ENCODE data around the gene DNM3.

Gene DNM3

DNA sequence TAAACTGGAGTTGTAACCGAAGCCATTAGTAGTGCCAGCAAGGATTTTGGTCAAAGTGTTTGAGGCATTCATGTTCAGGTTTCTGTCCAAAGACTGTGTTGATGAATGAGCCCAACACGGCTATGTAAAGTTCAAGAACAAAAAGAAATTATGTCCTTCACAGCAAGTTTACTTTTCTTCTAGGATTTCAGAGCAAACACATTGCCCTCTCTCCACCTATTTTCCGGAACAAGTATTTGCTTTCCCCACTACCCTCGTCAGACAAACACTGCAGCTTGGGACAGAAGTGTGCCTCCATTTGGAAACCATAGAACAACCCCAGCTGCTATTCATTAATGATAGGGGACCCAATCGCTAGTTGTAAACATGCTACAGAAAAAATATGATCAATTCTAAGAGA lies 427.8 kb downstream of the DNM3 start:
- no peak overlapping the region for H3K4me3 ChIP-seq (ENCODE audit: low read depth, low read length)
- POLR2A ChIA-PET: no interaction called here
- H3K9me3 ChIP-seq (ENCODE audit: control insufficient read depth, insufficient read depth, low read depth, low read length): no peaks in the 10 kb centered on the region
- H3K27ac ChIP-seq (ENCODE audit: extremely low read depth, low read depth, low read length): no peak overlapping the region
- no peaks in the 10 kb centered on the region for H3K36me3 ChIP-seq (ENCODE audit: control insufficient read depth in 2 of 2, insufficient read depth in 1 of 2, low read length in 2 of 2)
- H3K4me1 ChIP-seq (ENCODE audit: control insufficient read depth, insufficient read depth, low read length): no peaks in the 10 kb centered on the region
- CTCF ChIA-PET: no interaction called here
- no peak for TF ChIP-seq WT1 (tag by site-specific recombination; IDR thresholded peaks at IDR 0.05)
- TF ChIP-seq ZNF639 (tag by site-specific recombination; IDR thresholded peaks at IDR 0.05): no peak
- TF ChIP-seq ZNF76 (tag by site-specific recombination; IDR thresholded peaks at IDR 0.05; ENCODE audit: borderline replicate concordance, low read depth): no peak
- no peak for TF ChIP-seq ZNF433 (tag by site-specific recombination; IDR thresholded peaks at IDR 0.05; ENCODE audit: low read depth)
- no peak for TF ChIP-seq ZNF112 (tag by site-specific recombination; IDR thresholded peaks at IDR 0.05)
- no peak for TF ChIP-seq ZNF324 (tag by site-specific recombination; IDR thresholded peaks at IDR 0.05)
- TF ChIP-seq SETDB1 (IDR thresholded peaks at IDR 0.05; ENCODE audit: insufficient read length, low read length): no peak
- no peak for TF ChIP-seq ZNF354C (tag by site-specific recombination; IDR thresholded peaks at IDR 0.05; ENCODE audit: borderline replicate concordance, low read depth)
- TF ChIP-seq, protein P1, sequence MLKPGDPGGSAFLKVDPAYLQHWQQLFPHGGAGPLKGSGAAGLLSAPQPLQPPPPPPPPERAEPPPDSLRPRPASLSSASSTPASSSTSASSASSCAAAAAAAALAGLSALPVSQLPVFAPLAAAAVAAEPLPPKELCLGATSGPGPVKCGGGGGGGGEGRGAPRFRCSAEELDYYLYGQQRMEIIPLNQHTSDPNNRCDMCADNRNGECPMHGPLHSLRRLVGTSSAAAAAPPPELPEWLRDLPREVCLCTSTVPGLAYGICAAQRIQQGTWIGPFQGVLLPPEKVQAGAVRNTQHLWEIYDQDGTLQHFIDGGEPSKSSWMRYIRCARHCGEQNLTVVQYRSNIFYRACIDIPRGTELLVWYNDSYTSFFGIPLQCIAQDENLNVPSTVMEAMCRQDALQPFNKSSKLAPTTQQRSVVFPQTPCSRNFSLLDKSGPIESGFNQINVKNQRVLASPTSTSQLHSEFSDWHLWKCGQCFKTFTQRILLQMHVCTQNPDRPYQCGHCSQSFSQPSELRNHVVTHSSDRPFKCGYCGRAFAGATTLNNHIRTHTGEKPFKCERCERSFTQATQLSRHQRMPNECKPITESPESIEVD (tag by site-specific recombination; IDR thresholded peaks at IDR 0.05): no peak
- TF ChIP-seq ZNF184 (tag by site-specific recombination; IDR thresholded peaks at IDR 0.05): no peak
- TF ChIP-seq ZNF549 (tag by site-specific recombination; IDR thresholded peaks at IDR 0.05): no peak
- no peak for TF ChIP-seq ZNF221 (tag by site-specific recombination; IDR thresholded peaks at IDR 0.05; ENCODE audit: borderline replicate concordance)

DNA sequence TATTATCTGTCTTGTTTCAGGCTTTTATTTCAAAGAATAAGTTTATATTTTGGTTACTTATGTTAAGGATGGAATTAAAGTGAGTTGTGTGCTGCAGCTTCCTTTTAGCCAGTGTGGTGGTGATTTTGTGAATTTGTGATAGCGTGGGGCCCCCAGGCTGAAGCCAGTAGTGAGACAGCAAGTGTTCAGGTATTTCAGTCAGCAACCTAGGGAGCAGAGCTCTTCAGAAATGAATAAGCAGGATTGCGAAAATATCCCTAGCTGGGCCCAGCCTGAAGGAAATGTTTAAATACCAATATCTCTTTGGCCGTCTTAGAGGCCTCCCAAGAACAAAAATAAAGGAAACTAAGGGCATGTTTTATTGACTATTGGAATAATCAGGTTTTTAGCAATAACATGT lies 428.3 kb downstream of the DNM3 start:
- Histone ChIP-seq H3K9me3 (ENCODE audit: control insufficient read depth, insufficient read depth, low read depth, low read length) (no peaks in the 10 kb centered on the region), H3K27ac (ENCODE audit: extremely low read depth, low read depth, low read length) (no peak overlapping the region), H3K4me3 (ENCODE audit: low read depth, low read length) (no peak overlapping the region), H3K4me1 (ENCODE audit: control insufficient read depth, insufficient read depth, low read length) (no peaks in the 10 kb centered on the region), H3K36me3 (ENCODE audit: control insufficient read depth in 2 of 2, insufficient read depth in 1 of 2, low read length in 2 of 2) (no peaks in the 10 kb centered on the region)
- ChIA-PET CTCF (no interaction called here), POLR2A (no interaction called here)
- TF ChIP-seq ZNF202 (tag by site-specific recombination; IDR thresholded peaks at IDR 0.05; ENCODE audit: borderline replicate concordance): no peak
- no peak for TF ChIP-seq ZNF138 (tag by site-specific recombination; IDR thresholded peaks at IDR 0.05; ENCODE audit: borderline replicate concordance)
- TF ChIP-seq, protein P2, sequence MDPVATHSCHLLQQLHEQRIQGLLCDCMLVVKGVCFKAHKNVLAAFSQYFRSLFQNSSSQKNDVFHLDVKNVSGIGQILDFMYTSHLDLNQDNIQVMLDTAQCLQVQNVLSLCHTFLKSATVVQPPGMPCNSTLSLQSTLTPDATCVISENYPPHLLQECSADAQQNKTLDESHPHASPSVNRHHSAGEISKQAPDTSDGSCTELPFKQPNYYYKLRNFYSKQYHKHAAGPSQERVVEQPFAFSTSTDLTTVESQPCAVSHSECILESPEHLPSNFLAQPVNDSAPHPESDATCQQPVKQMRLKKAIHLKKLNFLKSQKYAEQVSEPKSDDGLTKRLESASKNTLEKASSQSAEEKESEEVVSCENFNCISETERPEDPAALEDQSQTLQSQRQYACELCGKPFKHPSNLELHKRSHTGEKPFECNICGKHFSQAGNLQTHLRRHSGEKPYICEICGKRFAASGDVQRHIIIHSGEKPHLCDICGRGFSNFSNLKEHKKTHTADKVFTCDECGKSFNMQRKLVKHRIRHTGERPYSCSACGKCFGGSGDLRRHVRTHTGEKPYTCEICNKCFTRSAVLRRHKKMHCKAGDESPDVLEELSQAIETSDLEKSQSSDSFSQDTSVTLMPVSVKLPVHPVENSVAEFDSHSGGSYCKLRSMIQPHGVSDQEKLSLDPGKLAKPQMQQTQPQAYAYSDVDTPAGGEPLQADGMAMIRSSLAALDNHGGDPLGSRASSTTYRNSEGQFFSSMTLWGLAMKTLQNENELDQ (tag by site-specific recombination; IDR thresholded peaks at IDR 0.05; ENCODE audit: low read depth): no peak
- no peak for TF ChIP-seq ZNF184 (tag by site-specific recombination; IDR thresholded peaks at IDR 0.05)
- no peak for TF ChIP-seq ZBTB21 (tag by site-specific recombination; IDR thresholded peaks at IDR 0.05)
- no peak for TF ChIP-seq REPIN1 (tag by site-specific recombination; IDR thresholded peaks at IDR 0.05; ENCODE audit: low read depth)
- no peak for TF ChIP-seq ZNF37A (tag by site-specific recombination; IDR thresholded peaks at IDR 0.05)
- TF ChIP-seq ZNF146 (tag by site-specific recombination; IDR thresholded peaks at IDR 0.05): no peak
- TF ChIP-seq, protein P3, sequence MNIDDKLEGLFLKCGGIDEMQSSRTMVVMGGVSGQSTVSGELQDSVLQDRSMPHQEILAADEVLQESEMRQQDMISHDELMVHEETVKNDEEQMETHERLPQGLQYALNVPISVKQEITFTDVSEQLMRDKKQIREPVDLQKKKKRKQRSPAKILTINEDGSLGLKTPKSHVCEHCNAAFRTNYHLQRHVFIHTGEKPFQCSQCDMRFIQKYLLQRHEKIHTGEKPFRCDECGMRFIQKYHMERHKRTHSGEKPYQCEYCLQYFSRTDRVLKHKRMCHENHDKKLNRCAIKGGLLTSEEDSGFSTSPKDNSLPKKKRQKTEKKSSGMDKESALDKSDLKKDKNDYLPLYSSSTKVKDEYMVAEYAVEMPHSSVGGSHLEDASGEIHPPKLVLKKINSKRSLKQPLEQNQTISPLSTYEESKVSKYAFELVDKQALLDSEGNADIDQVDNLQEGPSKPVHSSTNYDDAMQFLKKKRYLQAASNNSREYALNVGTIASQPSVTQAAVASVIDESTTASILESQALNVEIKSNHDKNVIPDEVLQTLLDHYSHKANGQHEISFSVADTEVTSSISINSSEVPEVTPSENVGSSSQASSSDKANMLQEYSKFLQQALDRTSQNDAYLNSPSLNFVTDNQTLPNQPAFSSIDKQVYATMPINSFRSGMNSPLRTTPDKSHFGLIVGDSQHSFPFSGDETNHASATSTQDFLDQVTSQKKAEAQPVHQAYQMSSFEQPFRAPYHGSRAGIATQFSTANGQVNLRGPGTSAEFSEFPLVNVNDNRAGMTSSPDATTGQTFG (tag by site-specific recombination; IDR thresholded peaks at IDR 0.05; ENCODE audit: borderline replicate concordance): no peak
- TF ChIP-seq, protein P4, sequence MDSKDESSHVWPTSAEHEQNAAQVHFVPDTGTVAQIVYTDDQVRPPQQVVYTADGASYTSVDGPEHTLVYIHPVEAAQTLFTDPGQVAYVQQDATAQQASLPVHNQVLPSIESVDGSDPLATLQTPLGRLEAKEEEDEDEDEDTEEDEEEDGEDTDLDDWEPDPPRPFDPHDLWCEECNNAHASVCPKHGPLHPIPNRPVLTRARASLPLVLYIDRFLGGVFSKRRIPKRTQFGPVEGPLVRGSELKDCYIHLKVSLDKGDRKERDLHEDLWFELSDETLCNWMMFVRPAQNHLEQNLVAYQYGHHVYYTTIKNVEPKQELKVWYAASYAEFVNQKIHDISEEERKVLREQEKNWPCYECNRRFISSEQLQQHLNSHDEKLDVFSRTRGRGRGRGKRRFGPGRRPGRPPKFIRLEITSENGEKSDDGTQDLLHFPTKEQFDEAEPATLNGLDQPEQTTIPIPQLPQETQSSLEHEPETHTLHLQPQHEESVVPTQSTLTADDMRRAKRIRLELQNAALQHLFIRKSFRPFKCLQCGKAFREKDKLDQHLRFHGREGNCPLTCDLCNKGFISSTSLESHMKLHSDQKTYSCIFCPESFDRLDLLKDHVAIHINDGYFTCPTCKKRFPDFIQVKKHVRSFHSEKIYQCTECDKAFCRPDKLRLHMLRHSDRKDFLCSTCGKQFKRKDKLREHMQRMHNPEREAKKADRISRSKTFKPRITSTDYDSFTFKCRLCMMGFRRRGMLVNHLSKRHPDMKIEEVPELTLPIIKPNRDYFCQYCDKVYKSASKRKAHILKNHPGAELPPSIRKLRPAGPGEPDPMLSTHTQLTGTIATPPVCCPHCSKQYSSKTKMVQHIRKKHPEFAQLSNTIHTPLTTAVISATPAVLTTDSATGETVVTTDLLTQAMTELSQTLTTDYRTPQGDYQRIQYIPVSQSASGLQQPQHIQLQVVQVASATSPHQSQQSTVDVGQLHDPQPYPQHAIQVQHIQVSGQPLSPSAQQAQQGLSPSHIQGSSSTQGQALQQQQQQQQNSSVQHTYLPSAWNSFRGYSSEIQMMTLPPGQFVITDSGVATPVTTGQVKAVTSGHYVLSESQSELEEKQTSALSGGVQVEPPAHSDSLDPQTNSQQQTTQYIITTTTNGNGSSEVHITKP (tag by site-specific recombination; IDR thresholded peaks at IDR 0.05): no peak
- TF ChIP-seq, protein P5, sequence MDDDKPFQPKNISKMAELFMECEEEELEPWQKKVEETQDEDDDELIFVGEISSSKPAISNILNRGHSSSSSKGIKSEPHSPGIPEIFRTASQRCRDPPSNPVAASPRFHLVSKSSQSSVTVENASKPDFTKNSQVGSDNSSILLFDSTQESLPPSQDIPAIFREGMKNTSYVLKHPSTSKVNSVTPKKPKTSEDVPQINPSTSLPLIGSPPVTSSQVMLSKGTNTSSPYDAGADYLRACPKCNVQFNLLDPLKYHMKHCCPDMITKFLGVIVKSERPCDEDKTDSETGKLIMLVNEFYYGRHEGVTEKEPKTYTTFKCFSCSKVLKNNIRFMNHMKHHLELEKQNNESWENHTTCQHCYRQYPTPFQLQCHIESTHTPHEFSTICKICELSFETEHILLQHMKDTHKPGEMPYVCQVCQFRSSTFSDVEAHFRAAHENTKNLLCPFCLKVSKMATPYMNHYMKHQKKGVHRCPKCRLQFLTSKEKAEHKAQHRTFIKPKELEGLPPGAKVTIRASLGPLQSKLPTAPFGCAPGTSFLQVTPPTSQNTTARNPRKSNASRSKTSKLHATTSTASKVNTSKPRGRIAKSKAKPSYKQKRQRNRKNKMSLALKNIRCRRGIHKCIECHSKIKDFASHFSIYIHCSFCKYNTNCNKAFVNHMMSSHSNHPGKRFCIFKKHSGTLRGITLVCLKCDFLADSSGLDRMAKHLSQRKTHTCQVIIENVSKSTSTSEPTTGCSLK (tag by site-specific recombination; IDR thresholded peaks at IDR 0.05): no peak
